Adrenal gland (tissue), 5 donors: ENCODE results near the gene TMEM236.

ENCODE experiments used
- CTCF ChIP-seq, 6 experiments: fragments of 450-650 bp in 4 of 6; fragments of 200-600 bp in 2 of 6; sonication (generic) in 1 of 6; IDR thresholded peaks; 1 replicate in 5 of 6; 2 replicates in 1 of 6; pipeline versions ENCODE4 v1.5.1 to v1.8.0; 2016 to 2021; ENCODE audit warnings: antibody characterized with exemption in 6 of 6, mild to moderate bottlenecking in 2 of 6, moderate library complexity in 1 of 6
- POLR2A ChIP-seq, 2 donors: fragments of 450-650 bp; IDR thresholded peaks; one replicate each; pipeline ENCODE4 v1.6.1; 2017; ENCODE audit warnings: antibody characterized with exemption in 2 of 2, mild to moderate bottlenecking in 2 of 2, moderate library complexity in 1 of 2
- donor health status: DM: no; HTN: no; CAD: no.

- TF ChIP-seq CTCF (IDR thresholded peaks at IDR 0.05) (no peak), POLR2A (IDR thresholded peaks at IDR 0.05) (no peak)
These were observed 42.0 kb downstream of the TMEM236 start for GRCh38 chr10:17793823-17794644.
